Hippocampal formation (tissue), 2 donors: ENCODE data around the gene FADS1.

Source experiments
- DNase-seq, 2 donors: peaks; one replicate each; lab custom pipeline; 2025; lab: John Stamatoyannopoulos, UW

The FADS1 gene

GRCh38 chr11:61846362-61847020 lies 29.7 kb upstream of the FADS1 start:
- DNase-seq, result no peak

GRCh38 chr11:61844909-61845565 lies 28.2 kb upstream of the FADS1 start:
- no peak for DNase-seq

- no peak for DNase-seq
These were observed 25.7 kb upstream of the FADS1 start for GRCh38 chr11:61842528-61842820.

- DNase-seq, result peak in 1 of 2 donors; percentile 29
These were observed 25.1 kb upstream of the FADS1 start for GRCh38 chr11:61841636-61842527.

- no peak for DNase-seq
These were observed 23.6 kb upstream of the FADS1 start for GRCh38 chr11:61840371-61840770.

GRCh38 chr11:61839742-61840141 lies 22.9 kb upstream of the FADS1 start:
- no peak for DNase-seq

- DNase-seq, result no peak
These were observed 22.1 kb upstream of the FADS1 start for GRCh38 chr11:61838921-61839320.

GRCh38 chr11:61838501-61838900 lies 21.7 kb upstream of the FADS1 start:
- no peak for DNase-seq

- no peak for DNase-seq
These were observed 20.7 kb upstream of the FADS1 start for GRCh38 chr11:61837411-61838005.

GRCh38 chr11:61836193-61836592 lies 19.4 kb upstream of the FADS1 start:
- no peak for DNase-seq

GRCh38 chr11:61834278-61835048 lies 17.7 kb upstream of the FADS1 start:
- peak in 1 of 2 donors; percentile 38 for DNase-seq

- DNase-seq, result no peak
These were observed 17.1 kb upstream of the FADS1 start for GRCh38 chr11:61833926-61834277.

GRCh38 chr11:61833471-61833870 lies 16.7 kb upstream of the FADS1 start:
- DNase-seq, result no peak

GRCh38 chr11:61832754-61833153 lies 16.0 kb upstream of the FADS1 start:
- DNase-seq, result no peak

- no peak for DNase-seq
These were observed 15.4 kb upstream of the FADS1 start for GRCh38 chr11:61832207-61832606.

- no peak for DNase-seq
These were observed 13.7 kb upstream of the FADS1 start for GRCh38 chr11:61830237-61831105.

- DNase-seq, result no peak
These were observed 13.0 kb upstream of the FADS1 start for GRCh38 chr11:61829806-61830205.

GRCh38 chr11:61828629-61829407 lies 12.0 kb upstream of the FADS1 start:
- DNase-seq, result peak in 1 of 2 donors; percentile 29

- no peak for DNase-seq
These were observed 11.5 kb upstream of the FADS1 start for GRCh38 chr11:61828379-61828628.
